Left ventricle myocardium inferior (tissue), 1 donor: ENCODE results near the gene DOCK10. TPM values are rescaled to one million over a fixed set of nuclear protein-coding genes. Genes with fewer than 3 reads are reported as not detected.
A peak's percentile ranks its signal among the peaks of the same experiment; 100 is the strongest.

Source experiments
- DNase-seq: peaks from one replicate; pipeline ENCODE4 v3.0.0-alpha.2; 2020
- H3K27ac ChIP-seq: fragments of 200-600 bp; replicated peaks from 2 replicates; pipeline ENCODE4 v1.8.0; 2021
- H3K27me3 ChIP-seq: fragments of 200-600 bp; 2 replicates; pipeline ENCODE4 v1.8.0; 2021; ENCODE audit warnings: low read depth
- H3K36me3 ChIP-seq: fragments of 200-600 bp; 2 replicates; pipeline ENCODE4 v1.8.0; 2021
- H3K4me1 ChIP-seq: fragments of 200-600 bp; 2 replicates; pipeline ENCODE4 v1.8.0; 2021
- H3K4me3 ChIP-seq: fragments of 200-600 bp; 2 replicates; pipeline ENCODE4 v1.8.0; 2021; ENCODE audit warnings: mild to moderate bottlenecking, moderate library complexity
- H3K9me3 ChIP-seq: fragments of 200-600 bp; replicated peaks from 2 replicates; pipeline ENCODE4 v1.8.0; 2021
- CTCF ChIP-seq: fragments of 200-600 bp; IDR thresholded peaks from 2 replicates; pipeline ENCODE4 v1.8.0; 2021; ENCODE audit warnings: antibody characterized with exemption, mild to moderate bottlenecking, borderline replicate concordance
- intact Hi-C: fragments of 100-400 bp; cut with micrococcal nuclease; formaldehyde crosslinking; loops from one replicate; pipeline ENCODE4 v1.11.0; 2022
- long read RNA-seq: library from polyadenylated mRNA; unstranded; transcript quantifications from one replicate; pipeline ENCODE4 v2.0.0, GENCODE V29; 2021
- total RNA-seq: library from RNA; stranded (reverse); fragmentation: NEBNext Ultra II Directional; extraction: Animal tissue kit (Norgen Biotek cat#: 25700); gene quantifications from one replicate; pipeline ENCODE4 v1.2.1, GENCODE V29; 2021
- donor health status: DM: no; HTN: yes; CAD: no; lungs with severe emphysema.

The DOCK10 gene
- total RNA-seq: 1.6 TPM
- long read RNA-seq: 0 reads

DNA sequence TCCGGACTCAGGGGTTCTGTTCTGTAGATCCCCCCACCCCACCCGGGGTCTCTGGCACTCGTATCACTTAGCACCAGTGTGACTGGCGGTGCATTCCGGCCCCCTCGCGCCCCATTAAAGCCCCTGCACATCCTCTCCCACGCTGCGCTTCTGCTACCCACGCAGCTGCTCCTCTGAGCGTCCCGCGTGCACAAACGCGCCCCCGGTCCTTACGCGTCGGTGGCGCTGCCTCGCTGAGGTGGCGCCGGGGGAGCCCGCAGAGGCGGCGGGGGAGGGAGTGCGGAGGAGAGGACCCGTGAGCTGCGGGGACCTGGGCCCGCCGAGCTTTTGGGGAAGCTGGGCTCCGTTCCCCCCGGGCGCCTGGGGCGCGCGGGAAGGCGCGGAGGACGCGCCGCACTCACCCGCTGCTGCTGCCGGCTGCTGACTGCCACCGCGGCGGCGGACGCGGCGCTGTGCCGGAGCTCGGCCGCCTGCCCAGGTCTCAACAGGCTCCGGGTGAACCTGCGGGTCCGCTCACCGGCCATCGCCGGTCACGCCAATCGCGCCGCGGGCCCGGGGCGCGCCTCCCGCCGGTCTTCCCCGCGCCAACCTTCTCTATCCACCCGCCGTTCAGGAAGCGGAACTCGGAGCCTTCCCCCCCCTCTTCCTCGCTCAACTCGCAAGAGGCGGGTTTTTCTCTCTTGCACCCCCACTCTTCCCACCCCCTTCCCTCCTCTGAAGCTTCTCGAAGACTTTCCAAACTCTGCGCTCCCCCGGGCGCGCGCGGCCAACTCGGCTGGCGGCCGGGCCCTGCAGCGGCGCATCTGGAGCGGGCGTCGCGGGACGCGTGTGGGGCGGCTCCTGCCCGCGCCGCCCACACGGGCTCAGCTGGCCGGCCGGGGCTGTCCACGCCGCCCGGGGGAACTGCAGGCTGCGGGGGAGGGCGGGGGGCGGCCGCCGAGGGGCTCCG is at the start of gene DOCK10:
DOCK10 (minus strand) TSS at position 618 of the 949 bp plus-strand sequence; CDS start at position 524, 94 bp downstream.
- H3K9me3 ChIP-seq: no peaks in the 10 kb centered on the region
- DNase-seq: no peak
- H3K27me3 ChIP-seq: peaks cover 68% of the 10 kb centered on the region
- TF ChIP-seq CTCF: no peak
- intact Hi-C loops: no loop called here
- H3K27ac ChIP-seq: no peak within 1 kb of the TSS
- H3K4me1 ChIP-seq: peaks cover 17% of the 10 kb centered on the region
- peak within 1 kb of the TSS; percentile 66 for H3K4me3 ChIP-seq
- H3K36me3 ChIP-seq: no peaks in the 10 kb centered on the region

GRCh38 chr2:225091336-225091735 is 49.1 kb upstream of the DOCK10 start:
- intact Hi-C loops: no loop called here
- no peak for DNase-seq
- no peak for TF ChIP-seq CTCF
- no peaks in the 10 kb centered on the region for H3K9me3 ChIP-seq
- no peaks in the 10 kb centered on the region for H3K4me1 ChIP-seq
- H3K27ac ChIP-seq: no peak overlapping the region
- H3K27me3 ChIP-seq: no peaks in the 10 kb centered on the region
- H3K4me3 ChIP-seq: no peak overlapping the region
- H3K36me3 ChIP-seq: no peaks in the 10 kb centered on the region

GRCh38 chr2:225090746-225091145 is 48.5 kb upstream of the DOCK10 start:
- Histone ChIP-seq H3K4me3 (no peak overlapping the region), H3K36me3 (no peaks in the 10 kb centered on the region), H3K27me3 (no peaks in the 10 kb centered on the region), H3K4me1 (no peaks in the 10 kb centered on the region), H3K27ac (no peak overlapping the region), H3K9me3 (no peaks in the 10 kb centered on the region)
- TF ChIP-seq CTCF: no peak
- no peak for DNase-seq
- intact Hi-C loops: no loop called here

DNA sequence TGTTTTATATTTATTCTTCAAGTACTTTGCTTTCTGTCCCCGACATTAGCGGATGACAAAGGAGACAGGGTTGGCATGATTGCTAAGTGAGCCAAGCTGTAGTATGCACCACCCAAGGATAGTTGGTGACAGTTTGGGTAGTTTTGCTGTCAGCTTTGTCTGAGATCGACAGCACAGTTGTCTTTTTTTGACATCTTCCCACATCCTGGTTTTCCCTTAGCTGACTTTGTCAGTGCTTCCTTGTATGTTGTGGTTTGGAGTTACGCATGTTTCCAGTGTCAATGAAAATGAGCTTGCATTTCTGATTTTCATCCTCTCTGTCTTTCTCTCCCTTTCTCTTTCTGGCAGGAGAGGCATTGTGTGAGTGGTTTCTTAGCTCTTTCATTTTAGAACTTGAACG is 44.6 kb upstream of the DOCK10 start:
- no peak overlapping the region for H3K27ac ChIP-seq
- H3K4me1 ChIP-seq: no peaks in the 10 kb centered on the region
- no peak for TF ChIP-seq CTCF
- H3K36me3 ChIP-seq: no peaks in the 10 kb centered on the region
- H3K27me3 ChIP-seq: no peaks in the 10 kb centered on the region
- no peak for DNase-seq
- H3K4me3 ChIP-seq: no peak overlapping the region
- H3K9me3 ChIP-seq: no peaks in the 10 kb centered on the region
- intact Hi-C loops: no loop called here

DNA sequence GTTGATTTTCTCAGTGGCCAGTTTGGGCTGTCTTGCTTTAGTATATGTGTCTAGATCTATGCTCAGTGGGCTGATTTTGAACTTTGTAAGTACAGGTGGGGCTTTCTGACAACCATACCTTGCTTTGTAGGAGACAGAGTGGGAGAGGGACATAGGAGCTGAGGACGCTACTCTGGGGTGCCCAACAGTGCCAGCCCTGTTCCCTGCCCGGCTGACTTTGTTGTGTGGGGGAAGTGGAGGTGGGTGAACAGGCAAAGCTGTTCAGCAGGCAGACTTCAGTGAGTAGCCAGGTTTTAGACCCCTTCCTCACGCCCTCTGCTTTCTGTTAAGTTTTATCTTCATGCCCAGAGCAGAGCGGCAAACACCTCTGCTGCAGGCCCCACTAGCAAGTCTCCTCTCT is 44.2 kb upstream of the DOCK10 start:
- no peak for DNase-seq
- Histone ChIP-seq H3K36me3 (no peaks in the 10 kb centered on the region), H3K4me3 (no peak overlapping the region), H3K9me3 (no peaks in the 10 kb centered on the region), H3K27me3 (no peaks in the 10 kb centered on the region), H3K27ac (no peak overlapping the region), H3K4me1 (no peaks in the 10 kb centered on the region)
- intact Hi-C loops: no loop called here
- TF ChIP-seq CTCF: no peak
